ENCODE measurements around the gene SLU7. TPM values are rescaled to one million over a fixed set of nuclear protein-coding genes. Genes with fewer than 3 reads are reported as not detected.

Gene SLU7
- total and polyA plus RNA-seq, 9 of the 15 experiments (the other 6 are each of a cell fraction or from before 2014, with no cell fraction given), result 42.1 to 65.7 (median 54.8) TPM

DNA sequence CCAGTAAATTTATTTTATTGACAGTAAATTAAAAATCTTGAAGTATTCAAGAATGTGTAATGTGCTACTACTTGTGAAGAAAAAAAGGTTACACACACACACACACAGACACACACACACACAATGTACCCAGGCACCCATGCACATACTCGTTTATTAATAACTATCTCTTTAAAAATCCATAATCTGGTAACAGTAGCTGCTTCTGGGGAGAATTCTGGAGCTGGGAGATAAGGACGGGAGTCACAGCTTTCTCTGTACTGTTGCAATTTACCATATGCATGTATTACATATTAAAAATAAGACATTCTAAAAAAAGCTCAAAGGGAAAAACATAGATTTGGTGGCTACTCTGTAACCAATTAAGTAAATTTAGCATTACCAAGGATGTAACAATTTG lies 40.6 kb downstream of the SLU7 start (continued):
- TF ChIP-seq, protein P1, sequence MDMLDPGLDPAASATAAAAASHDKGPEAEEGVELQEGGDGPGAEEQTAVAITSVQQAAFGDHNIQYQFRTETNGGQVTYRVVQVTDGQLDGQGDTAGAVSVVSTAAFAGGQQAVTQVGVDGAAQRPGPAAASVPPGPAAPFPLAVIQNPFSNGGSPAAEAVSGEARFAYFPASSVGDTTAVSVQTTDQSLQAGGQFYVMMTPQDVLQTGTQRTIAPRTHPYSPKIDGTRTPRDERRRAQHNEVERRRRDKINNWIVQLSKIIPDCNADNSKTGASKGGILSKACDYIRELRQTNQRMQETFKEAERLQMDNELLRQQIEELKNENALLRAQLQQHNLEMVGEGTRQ (CRISPR knock-in tag; IDR thresholded peaks at IDR 0.05), result no peak
- TF ChIP-seq GABPB1 (CRISPR knock-in tag; IDR thresholded peaks at IDR 0.05) (no peak), EHMT2 (IDR thresholded peaks at IDR 0.05) (no peak), MAFK (IDR thresholded peaks at IDR 0.05; ENCODE audit: low read length) (no peak), SMARCA5 (IDR thresholded peaks at IDR 0.05) (no peak), POLR2AphosphoS2 (IDR thresholded peaks at IDR 0.05; ENCODE audit: low read length) (no peak), NFIX (CRISPR knock-in tag; IDR thresholded peaks at IDR 0.05; ENCODE audit: low read depth) (no peak), MYC (IDR thresholded peaks at IDR 0.05; ENCODE audit: low read depth, low read length) (no peak), MYC (CRISPR knock-in tag; IDR thresholded peaks at IDR 0.05; ENCODE audit: borderline replicate concordance, low read depth) (no peak), ARHGAP35 (IDR thresholded peaks at IDR 0.05; ENCODE audit: partially characterized antibody) (no peak), ARNT (IDR thresholded peaks at IDR 0.05) (no peak), ZC3H4 (CRISPR knock-in tag; IDR thresholded peaks at IDR 0.05; ENCODE audit: borderline replicate concordance) (no peak), SRF (CRISPR knock-in tag; IDR thresholded peaks at IDR 0.05) (no peak), ZNF384 (IDR thresholded peaks at IDR 0.05; ENCODE audit: low read depth, low read length) (no peak), PRPF4 (IDR thresholded peaks at IDR 0.05; ENCODE audit: insufficient read depth, low read depth, low read length, poor library complexity, severe bottlenecking) (no peak), MAFF (IDR thresholded peaks at IDR 0.05; ENCODE audit: low read length) (no peak)
- TF ChIP-seq, protein P2, sequence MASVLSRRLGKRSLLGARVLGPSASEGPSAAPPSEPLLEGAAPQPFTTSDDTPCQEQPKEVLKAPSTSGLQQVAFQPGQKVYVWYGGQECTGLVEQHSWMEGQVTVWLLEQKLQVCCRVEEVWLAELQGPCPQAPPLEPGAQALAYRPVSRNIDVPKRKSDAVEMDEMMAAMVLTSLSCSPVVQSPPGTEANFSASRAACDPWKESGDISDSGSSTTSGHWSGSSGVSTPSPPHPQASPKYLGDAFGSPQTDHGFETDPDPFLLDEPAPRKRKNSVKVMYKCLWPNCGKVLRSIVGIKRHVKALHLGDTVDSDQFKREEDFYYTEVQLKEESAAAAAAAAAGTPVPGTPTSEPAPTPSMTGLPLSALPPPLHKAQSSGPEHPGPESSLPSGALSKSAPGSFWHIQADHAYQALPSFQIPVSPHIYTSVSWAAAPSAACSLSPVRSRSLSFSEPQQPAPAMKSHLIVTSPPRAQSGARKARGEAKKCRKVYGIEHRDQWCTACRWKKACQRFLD (CRISPR knock-in tag; IDR thresholded peaks at IDR 0.05), result 0 out of 2 replicates have a peak, but pooled peaks have one; percentile 26
- TF ChIP-seq, protein P3, sequence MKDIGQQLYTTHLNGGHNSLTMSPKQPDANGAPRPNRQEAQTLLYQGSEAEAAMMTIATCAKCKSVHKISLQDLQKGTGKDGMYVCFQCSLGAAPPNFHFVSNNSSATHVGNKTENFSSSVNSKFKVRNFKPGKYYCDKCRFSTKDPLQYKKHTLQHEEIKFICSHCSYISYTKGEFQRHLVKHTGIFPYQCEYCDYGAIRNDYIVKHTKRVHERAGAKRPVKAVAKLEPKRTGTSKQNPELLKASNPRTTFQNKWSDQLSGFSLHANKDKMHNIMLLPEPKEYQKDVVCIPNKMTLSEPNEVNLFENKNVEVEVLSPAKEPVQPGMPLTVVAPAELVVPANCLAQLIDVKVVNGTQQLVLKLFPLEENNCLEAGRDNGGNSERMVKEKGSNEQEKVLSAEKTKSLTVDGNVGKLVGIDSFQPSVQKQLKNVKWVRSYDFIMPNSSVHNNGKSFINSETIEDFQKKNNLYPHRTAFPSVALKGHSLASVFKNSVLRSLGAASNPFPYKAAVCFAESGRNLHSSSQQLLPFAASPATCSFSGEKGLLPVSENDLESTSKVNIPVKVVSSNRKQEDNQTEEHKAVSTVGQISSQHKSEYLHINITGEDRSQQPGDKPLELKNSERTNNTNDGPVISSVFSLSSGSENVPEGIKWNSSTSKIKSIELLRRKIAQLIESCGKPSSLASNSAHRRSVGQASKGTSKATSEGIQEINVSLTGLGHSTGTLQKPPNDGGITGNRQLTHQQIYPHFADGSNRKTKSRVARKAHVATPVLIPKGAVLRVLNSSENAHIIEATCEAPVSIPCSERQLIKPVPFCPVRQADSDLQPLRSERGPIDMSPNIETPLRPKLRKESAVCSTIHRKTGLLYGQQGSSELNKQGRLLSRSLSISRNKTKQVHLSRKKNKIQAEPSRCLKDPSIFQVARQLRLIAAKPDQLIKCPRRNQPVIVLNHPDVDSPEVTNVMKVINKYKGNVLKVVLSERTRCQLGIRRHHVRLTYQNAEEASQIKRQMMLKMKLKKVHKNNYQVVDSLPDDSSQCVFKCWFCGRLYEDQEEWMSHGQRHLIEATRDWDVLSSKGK (CRISPR knock-in tag; IDR thresholded peaks at IDR 0.05), result no peak
- TF ChIP-seq, protein P4, sequence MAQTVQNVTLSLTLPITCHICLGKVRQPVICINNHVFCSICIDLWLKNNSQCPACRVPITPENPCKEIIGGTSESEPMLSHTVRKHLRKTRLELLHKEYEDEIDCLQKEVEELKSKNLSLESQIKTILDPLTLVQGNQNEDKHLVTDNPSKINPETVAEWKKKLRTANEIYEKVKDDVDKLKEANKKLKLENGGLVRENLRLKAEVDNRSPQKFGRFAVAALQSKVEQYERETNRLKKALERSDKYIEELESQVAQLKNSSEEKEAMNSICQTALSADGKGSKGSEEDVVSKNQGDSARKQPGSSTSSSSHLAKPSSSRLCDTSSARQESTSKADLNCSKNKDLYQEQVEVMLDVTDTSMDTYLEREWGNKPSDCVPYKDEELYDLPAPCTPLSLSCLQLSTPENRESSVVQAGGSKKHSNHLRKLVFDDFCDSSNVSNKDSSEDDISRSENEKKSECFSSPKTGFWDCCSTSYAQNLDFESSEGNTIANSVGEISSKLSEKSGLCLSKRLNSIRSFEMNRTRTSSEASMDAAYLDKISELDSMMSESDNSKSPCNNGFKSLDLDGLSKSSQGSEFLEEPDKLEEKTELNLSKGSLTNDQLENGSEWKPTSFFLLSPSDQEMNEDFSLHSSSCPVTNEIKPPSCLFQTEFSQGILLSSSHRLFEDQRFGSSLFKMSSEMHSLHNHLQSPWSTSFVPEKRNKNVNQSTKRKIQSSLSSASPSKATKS (CRISPR knock-in tag; IDR thresholded peaks at IDR 0.05), result no peak
